HEK293 (cell line): ENCODE data around the gene RGS13.

Experiments
- PBX3 ChIP-seq: sonication (generic); formaldehyde crosslinking; IDR thresholded peaks from 2 replicates; pipeline ENCODE4 v1.8.1; 2022; ENCODE audit warnings: mild to moderate bottlenecking, moderate library complexity, missing genetic modification reagents
- ZNF169 ChIP-seq: fragments of 450-650 bp; formaldehyde crosslinking; IDR thresholded peaks from 2 replicates; pipeline ENCODE4 v1.5.1; 2016; ENCODE audit warnings: missing biosample characterization, missing genetic modification characterization
- ZNF324 ChIP-seq: fragments of 450-650 bp; formaldehyde crosslinking; IDR thresholded peaks from 2 replicates; pipeline ENCODE4 v1.5.1; 2016; ENCODE audit warnings: missing biosample characterization, missing genetic modification characterization
- ZNF555 ChIP-seq: fragments of 450-650 bp; formaldehyde crosslinking; conservative IDR thresholded peaks from 2 replicates; pipeline ENCODE4 v1.5.1; 2017; ENCODE audit warnings: missing biosample characterization, mild to moderate bottlenecking, missing genetic modification characterization, inconsistent platforms
- ZSCAN30 ChIP-seq: fragments of 450-650 bp; IDR thresholded peaks from 2 replicates; pipeline ENCODE4 v1.5.1; 2018; ENCODE audit warnings: missing biosample characterization, mild to moderate bottlenecking, missing genetic modification characterization, moderate library complexity

- TF ChIP-seq ZNF324 (tag by site-specific recombination) = no peak
- no peak for TF ChIP-seq PBX3 (CRISPR knock-in tag)
- no peak for TF ChIP-seq ZSCAN30 (tag by site-specific recombination)
- no peak for TF ChIP-seq ZNF555 (tag by site-specific recombination)
- TF ChIP-seq ZNF169 = no peak
Measured at GRCh38 chr1:192696082-192696481, 60.1 kb downstream of the RGS13 start.
